DMS 273 (cell line): ENCODE data around the gene GJD3.

Experiments
- DNase-seq: peaks from one replicate; lab custom pipeline; 2025; ENCODE audit not compliant: unreplicated experiment; lab: John Stamatoyannopoulos, UW

Gene GJD3

GRCh38 chr17:40313668-40314583 lies 50.6 kb downstream of the GJD3 start:
- peak; percentile 86 for DNase-seq
